ENCODE data around the gene SH2D5. TPM values are rescaled to one million over a fixed set of nuclear protein-coding genes. Genes with fewer than 3 reads are reported as not detected.

The SH2D5 gene
- total RNA-seq, 4 donors from 2014 or later, result 0.37 TPM; not detected in 3

- Histone ChIP-seq H3K9me3 (no peaks in the 10 kb centered on the region), H3K36me3 (no peaks in the 10 kb centered on the region), H3K4me1 (peaks cover 7 to 14% (median 14%) of the 10 kb centered on the region in 4 donors), H3K27me3 (peaks cover 50% of the 10 kb centered on the region), H3K4me3 (no peak overlapping the region), H3K27ac (no peak overlapping the region)
- 51% methylated on average over 6 of the region's 13 CpGs; no CpG with 5 or more reads in 1 of the 2 donors for WGBS, 2 donors (ENCODE audit: low coverage in 1 of 2)
- DNase-seq, result no peak
- no peak for TF ChIP-seq EP300 (IDR thresholded peaks at IDR 0.05; ENCODE audit: low read depth)
- TF ChIP-seq POLR2AphosphoS5 (IDR thresholded peaks at IDR 0.05), result no peak
- no peak for TF ChIP-seq POLR2A (IDR thresholded peaks at IDR 0.05)
- no peak for TF ChIP-seq CTCF (IDR thresholded peaks at IDR 0.05)
- in situ Hi-C loops (cut with MboI; ENCODE audit: low pct_ligation_motif_present in 1 of 4, low pct_unique_long_range_greater_than_20kb in 1 of 4, low sequenced_read_pairs in 3 of 4), result no loop called here
- intact Hi-C loops (cut with DNase I; ENCODE audit: low total_unique reads), result no loop called here
These were observed 4.7 kb downstream of the SH2D5 start for GRCh38 chr1:20727746-20728316.

GRCh38 chr1:20726932-20727745, 5.4 kb downstream of the SH2D5 start:
- no peak for DNase-seq
- TF ChIP-seq EP300 (IDR thresholded peaks at IDR 0.05; ENCODE audit: low read depth), result no peak
- TF ChIP-seq POLR2AphosphoS5 (IDR thresholded peaks at IDR 0.05), result no peak
- no peak for TF ChIP-seq POLR2A (IDR thresholded peaks at IDR 0.05)
- TF ChIP-seq CTCF (IDR thresholded peaks at IDR 0.05), result no peak
- 93% methylated on average over 16 of the region's 17 CpGs; no CpG with 5 or more reads in 1 of the 2 donors for WGBS, 2 donors (ENCODE audit: low coverage in 1 of 2)
- H3K27me3 ChIP-seq, result peaks cover 43% of the 10 kb centered on the region
- H3K4me3 ChIP-seq, result no peak overlapping the region
- in situ Hi-C loops (cut with MboI; ENCODE audit: low pct_ligation_motif_present in 1 of 4, low pct_unique_long_range_greater_than_20kb in 1 of 4, low sequenced_read_pairs in 3 of 4) (no loop called here), intact Hi-C loops (cut with DNase I; ENCODE audit: low total_unique reads) (no loop called here)
- no peak overlapping the region for H3K27ac ChIP-seq
- peaks cover under 1 to 7% (median 7%) of the 10 kb centered on the region in 4 donors for H3K4me1 ChIP-seq
- H3K9me3 ChIP-seq, result no peaks in the 10 kb centered on the region
- H3K36me3 ChIP-seq, result no peaks in the 10 kb centered on the region

GRCh38 chr1:20726118-20726911, 6.2 kb downstream of the SH2D5 start:
- DNase-seq, result no peak
- intact Hi-C loops (cut with DNase I; ENCODE audit: low total_unique reads), result no loop called here
- Histone ChIP-seq H3K4me1 (peaks cover 0 to 1% (median under 1%) of the 10 kb centered on the region in 4 donors), H3K9me3 (no peaks in the 10 kb centered on the region), H3K27ac (no peak overlapping the region), H3K36me3 (no peaks in the 10 kb centered on the region), H3K4me3 (no peak overlapping the region), H3K27me3 (peaks cover 35% of the 10 kb centered on the region)
- TF ChIP-seq EP300 (IDR thresholded peaks at IDR 0.05; ENCODE audit: low read depth), result no peak
- no peak for TF ChIP-seq POLR2A (IDR thresholded peaks at IDR 0.05)
- no peak for TF ChIP-seq POLR2AphosphoS5 (IDR thresholded peaks at IDR 0.05)
- TF ChIP-seq CTCF (IDR thresholded peaks at IDR 0.05), result no peak
- 64% methylated on average over 17 of the region's 25 CpGs; no CpG with 5 or more reads in 1 of the 2 donors for WGBS, 2 donors (ENCODE audit: low coverage in 1 of 2)
- in situ Hi-C loops (cut with MboI; ENCODE audit: low pct_ligation_motif_present in 1 of 4, low pct_unique_long_range_greater_than_20kb in 1 of 4, low sequenced_read_pairs in 3 of 4), result no loop called here

Measured in transverse colon (tissue), 4 donors.